Measurements from ENCODE around the gene RGS3. TPM values are rescaled to one million over a fixed set of nuclear protein-coding genes. Genes with fewer than 3 reads are reported as not detected.
A peak's percentile ranks its signal among the peaks of the same experiment; 100 is the strongest.

RGS3 gene
- total and polyA plus RNA-seq, 2 experiments from 2014 or later, result 44.5 to 48.6 TPM

- Histone ChIP-seq H3K27me3 (replicated peaks; ENCODE audit: insufficient read depth) (no peaks in the 10 kb centered on the region), H3K4me1 (ENCODE audit: insufficient read depth) (peaks cover 22% of the 10 kb centered on the region), H3K9me2 (ENCODE audit: insufficient read depth) (no peaks in the 10 kb centered on the region), H3K79me2 (ENCODE audit: insufficient read depth) (peaks cover 40% of the 10 kb centered on the region), H3K9ac (peak overlapping the region; percentile 57), H3F3A (ENCODE audit: insufficient read depth) (peaks cover 15% of the 10 kb centered on the region), H3K4me2 (ENCODE audit: unreplicated experiment) (peak overlapping the region; percentile 17), H3K9me3 (ENCODE audit: low read depth) (no peaks in the 10 kb centered on the region), H3K36me3 (ENCODE audit: low read depth) (peaks cover 13% of the 10 kb centered on the region; the same call in 1 of the 2 replicates), H2AFZ (no peak overlapping the region), H4K20me1 (ENCODE audit: insufficient read depth) (no peaks in the 10 kb centered on the region), H3K27ac (peak overlapping the region; percentile 59), H3K4me3 (0 out of 2 replicates have a peak overlapping the region, but pooled peaks have one; percentile 23)
- WGBS, 2 experiments (ENCODE audit: low coverage in 1 of 2, low lambda C conversion rate in 2 of 2, missing lambda C conversion rate in 2 of 2), result 71 to 72% methylated on average over 6 of the region's 6 CpGs
- in situ Hi-C loops (cut with MboI), result loop anchor here (5.0 kb wide), 1 partner anchor 64 kb away; no protein-coding TSS in a partner anchor
- TF ChIP-seq EZH2phosphoT487 (IDR thresholded peaks at IDR 0.05; ENCODE audit: insufficient read depth, low read depth) (no peak), EZH2 (IDR thresholded peaks at IDR 0.05; ENCODE audit: insufficient read depth, poor library complexity, severe bottlenecking) (no peak)
- no peak for DNase-seq
These were observed 129.5 kb downstream of the RGS3 start for GRCh38 chr9:113592876-113593575.

- H3F3A ChIP-seq (ENCODE audit: insufficient read depth), result peaks cover 22% of the 10 kb centered on the region
- 2 to 3% methylated on average over 14 to 15 of the region's 15 CpGs for WGBS, 2 experiments (ENCODE audit: low coverage in 1 of 2, low lambda C conversion rate in 2 of 2, missing lambda C conversion rate in 2 of 2)
- H3K4me3 ChIP-seq, result peak overlapping the region; percentile 93
- no peaks in the 10 kb centered on the region for H4K20me1 ChIP-seq (ENCODE audit: insufficient read depth)
- peaks cover 26% of the 10 kb centered on the region for H3K4me1 ChIP-seq (ENCODE audit: insufficient read depth)
- DNase-seq, result peak; percentile 98
- peak overlapping the region; percentile 95 for H3K9ac ChIP-seq
- peak overlapping the region; percentile 82 for H3K27ac ChIP-seq
- H2AFZ ChIP-seq, result no peak overlapping the region
- H3K79me2 ChIP-seq (ENCODE audit: insufficient read depth), result peaks cover 40% of the 10 kb centered on the region
- H3K36me3 ChIP-seq (ENCODE audit: low read depth), result peaks cover 13% of the 10 kb centered on the region; the same call in 1 of the 2 replicates
- H3K27me3 ChIP-seq (replicated peaks; ENCODE audit: insufficient read depth), result no peaks in the 10 kb centered on the region
- H3K4me2 ChIP-seq (ENCODE audit: unreplicated experiment), result peak overlapping the region; percentile 96
- no peaks in the 10 kb centered on the region for H3K9me3 ChIP-seq (ENCODE audit: low read depth)
- no peaks in the 10 kb centered on the region for H3K9me2 ChIP-seq (ENCODE audit: insufficient read depth)
- in situ Hi-C loops (cut with MboI), result loop anchor here (5.0 kb wide), 1 partner anchor 64 kb away; no protein-coding TSS in a partner anchor
- no peak for TF ChIP-seq EZH2 (IDR thresholded peaks at IDR 0.05; ENCODE audit: insufficient read depth, poor library complexity, severe bottlenecking)
- TF ChIP-seq EZH2phosphoT487 (IDR thresholded peaks at IDR 0.05; ENCODE audit: insufficient read depth, low read depth), result no peak
These were observed 130.3 kb downstream of the RGS3 start for GRCh38 chr9:113593682-113594281.

- H3K9ac ChIP-seq, result peak overlapping the region; percentile 95
- peaks cover 35% of the 10 kb centered on the region for H3K4me1 ChIP-seq (ENCODE audit: insufficient read depth)
- in situ Hi-C loops (cut with MboI), result loop anchor here (5.0 kb wide), 1 partner anchor 63 kb away; no protein-coding TSS in a partner anchor
- H2AFZ ChIP-seq, result no peak overlapping the region
- 3 to 5% methylated on average over 17 to 19 of the region's 19 CpGs for WGBS, 2 experiments (ENCODE audit: low coverage in 1 of 2, low lambda C conversion rate in 2 of 2, missing lambda C conversion rate in 2 of 2)
- H3K4me3 ChIP-seq, result peak overlapping the region; percentile 93
- H3F3A ChIP-seq (ENCODE audit: insufficient read depth), result peaks cover 28% of the 10 kb centered on the region
- peak; percentile 73 for DNase-seq
- no peaks in the 10 kb centered on the region for H4K20me1 ChIP-seq (ENCODE audit: insufficient read depth)
- no peaks in the 10 kb centered on the region for H3K27me3 ChIP-seq (replicated peaks; ENCODE audit: insufficient read depth)
- no peaks in the 10 kb centered on the region for H3K9me3 ChIP-seq (ENCODE audit: low read depth)
- H3K36me3 ChIP-seq (ENCODE audit: low read depth), result peaks cover 13% of the 10 kb centered on the region; the same call in 1 of the 2 replicates
- H3K27ac ChIP-seq, result peak overlapping the region; percentile 82
- peaks cover 40% of the 10 kb centered on the region for H3K79me2 ChIP-seq (ENCODE audit: insufficient read depth)
- H3K4me2 ChIP-seq (ENCODE audit: unreplicated experiment), result peak overlapping the region; percentile 96
- TF ChIP-seq EZH2 (IDR thresholded peaks at IDR 0.05; ENCODE audit: insufficient read depth, poor library complexity, severe bottlenecking) (no peak), EZH2phosphoT487 (IDR thresholded peaks at IDR 0.05; ENCODE audit: insufficient read depth, low read depth) (no peak)
- no peaks in the 10 kb centered on the region for H3K9me2 ChIP-seq (ENCODE audit: insufficient read depth)
These were observed 131.2 kb downstream of the RGS3 start for GRCh38 chr9:113594484-113595299.

Measured in GM23248 (cell line).